CD14-positive monocyte (primary cell): Measurements from ENCODE around the gene PDE11A. TPM values are rescaled to one million over a fixed set of nuclear protein-coding genes. Genes with fewer than 3 reads are reported as not detected.

Experiments used
- DNase-seq, 3 donors: peaks; one replicate each; pipeline ENCODE4 v3.0.0-alpha.2; 2011 to 2022
- H2AFZ ChIP-seq: 2 replicates; pipeline ENCODE4 v1.6.0; 2012; ENCODE audit warnings: mild to moderate bottlenecking, low read depth, low read length, inconsistent platforms; ENCODE audit not compliant: insufficient read depth, poor library complexity, severe bottlenecking
- H3K27ac ChIP-seq, 2 donors: 1 replicate in 1 of 2; 2 replicates in 1 of 2; pipeline ENCODE4 v1.5.1; 2012 to 2013; ENCODE audit warnings: low read length in 2 of 2, control low read depth in 1 of 2, inconsistent platforms in 1 of 2, low read depth in 1 of 2, mild to moderate bottlenecking in 1 of 2
- H3K27me3 ChIP-seq, 2 donors: one replicate each; pipeline versions ENCODE4 v1.6.0 to v1.6.1; 2011 to 2013; ENCODE audit warnings: low read length in 2 of 2; ENCODE audit not compliant: control insufficient read depth in 2 of 2, insufficient read depth in 2 of 2
- H3K36me3 ChIP-seq, 2 donors: replicated peaks in 1 of 2; 1 replicate in 1 of 2; 2 replicates in 1 of 2; pipeline versions ENCODE4 v1.5.1 to v1.6.1; 2012 to 2013; ENCODE audit warnings: low read length in 2 of 2, control low read depth in 1 of 2, inconsistent platforms in 1 of 2, mild to moderate bottlenecking in 1 of 2; ENCODE audit not compliant: insufficient read depth in 2 of 2, control insufficient read depth in 1 of 2
- H3K4me1 ChIP-seq, 2 donors: 1 replicate in 1 of 2; 2 replicates in 1 of 2; pipeline versions ENCODE4 v1.5.1 to v1.6.1; 2012 to 2013; ENCODE audit warnings: low read length in 2 of 2, control low read depth in 1 of 2, inconsistent platforms in 1 of 2, mild to moderate bottlenecking in 1 of 2, moderate library complexity in 1 of 2; ENCODE audit not compliant: insufficient read depth in 2 of 2, control insufficient read depth in 1 of 2
- H3K4me2 ChIP-seq: replicated peaks from 2 replicates; pipeline ENCODE3; 2012; ENCODE audit warnings: low read length, moderate library complexity, mild to moderate bottlenecking; ENCODE audit not compliant: poor library complexity, severe bottlenecking; ENCODE audit errors: extremely low read depth
- H3K4me3 ChIP-seq, 3 experiments: fragments of 200-600 bp in 1 of 3; sonication (generic) in 1 of 3; replicated peaks in 1 of 3; 1 replicate in 2 of 3; 2 replicates in 1 of 3; pipeline ENCODE4 v1.5.1; 2011 to 2013; ENCODE audit warnings: low read length in 3 of 3, mild to moderate bottlenecking in 3 of 3, control low read depth in 2 of 3, low read depth in 2 of 3, inconsistent platforms in 1 of 3, moderate library complexity in 1 of 3
- H3K79me2 ChIP-seq: 2 replicates; pipeline ENCODE4 v1.6.0; 2012; ENCODE audit warnings: mild to moderate bottlenecking, control low read depth, inconsistent platforms, low read length, moderate library complexity; ENCODE audit not compliant: insufficient read depth
- H3K9ac ChIP-seq: 2 replicates; pipeline ENCODE4 v1.6.0; 2017; ENCODE audit warnings: low read length, mild to moderate bottlenecking; ENCODE audit not compliant: insufficient read depth, poor library complexity, severe bottlenecking
- H3K9me3 ChIP-seq, 2 donors: replicated peaks in 1 of 2; 1 replicate in 1 of 2; 2 replicates in 1 of 2; pipeline versions ENCODE4 v1.5.1 to v1.6.1; 2012 to 2013; ENCODE audit warnings: low read length in 2 of 2, control low read depth in 1 of 2; ENCODE audit not compliant: control insufficient read depth in 1 of 2, insufficient read depth in 1 of 2
- H4K20me1 ChIP-seq: 2 replicates; pipeline ENCODE4 v1.6.0; 2012; ENCODE audit warnings: mild to moderate bottlenecking, low read length, control low read depth, moderate library complexity; ENCODE audit not compliant: insufficient read depth
- H3K27ac Mint-ChIP-seq, 7 donors: one replicate each; pipeline ENCODE4 v1.8.0; 2020; ENCODE audit warnings: mild to moderate bottlenecking in 7 of 7, mixed read lengths in 7 of 7, moderate library complexity in 6 of 7, inconsistent platforms in 2 of 7
- H3K27me3 Mint-ChIP-seq, 3 donors: one replicate each; pipeline ENCODE4 v1.8.0; 2021 to 2022; ENCODE audit warnings: low read depth in 3 of 3, mild to moderate bottlenecking in 3 of 3, mixed read lengths in 3 of 3, moderate library complexity in 3 of 3, inconsistent platforms in 1 of 3
- H3K36me3 Mint-ChIP-seq, 2 donors: one replicate each; pipeline ENCODE4 v1.8.0; 2020; ENCODE audit warnings: mixed read lengths in 2 of 2, inconsistent platforms in 1 of 2, mild to moderate bottlenecking in 1 of 2
- H3K4me1 Mint-ChIP-seq: one replicate; pipeline ENCODE4 v1.8.0; 2020; ENCODE audit warnings: mild to moderate bottlenecking, mixed read lengths
- H3K4me3 Mint-ChIP-seq, 2 donors: one replicate each; pipeline ENCODE4 v1.8.0; 2020; ENCODE audit warnings: mild to moderate bottlenecking in 2 of 2, mixed read lengths in 2 of 2, moderate library complexity in 1 of 2
- H3K9me3 Mint-ChIP-seq, 7 donors: one replicate each; pipeline ENCODE4 v1.8.0; 2020 to 2022; ENCODE audit warnings: mixed read lengths in 7 of 7, mild to moderate bottlenecking in 6 of 7, moderate library complexity in 6 of 7, inconsistent platforms in 2 of 7
- CTCF ChIP-seq: fragments of 200-600 bp; IDR thresholded peaks from one replicate; pipeline ENCODE4 v1.8.0; 2022; ENCODE audit warnings: antibody characterized with exemption, mild to moderate bottlenecking
- WGBS: methylation state at CpG from one replicate; pipeline ENCODE4 v1.1.5; 2013; ENCODE audit warnings: missing lambda C conversion rate; ENCODE audit not compliant: insufficient coverage; 5-methylcytosine and 5-hydroxymethylcytosine counted together
- intact Hi-C, 2 donors: fragments of 100-400 bp; cut with micrococcal nuclease; formaldehyde crosslinking; loops; one replicate each; pipeline versions ENCODE4 v1.15.0 to v1.15.1; 2023
- polyA plus RNA-seq, 3 donors: library from polyadenylated mRNA; depleted of rRNA in 1 of 3; unstranded in 2 of 3; stranded (reverse) in 1 of 3; fragments of 300-500 nt in 2 of 3; fragments of >200 nt in 1 of 3; fragmentation: Illumina TruSeq in 2 of 3; gene quantifications; 1 replicate in 2 of 3; 2 replicates in 1 of 3; pipeline ENCODE4 v1.2.3, GENCODE V29; 2012 to 2021

Gene PDE11A
- polyA plus RNA-seq, 3 donors: not detected

- H3K27ac Mint-ChIP-seq: peak overlapping the region in 1 of 7 donors; percentile 38
- no peak overlapping the region for H3K4me2 ChIP-seq
Observed at GRCh38 chr2:177683661-177684069, 388.9 kb downstream of the PDE11A start.

GRCh38 chr2:177682836-177683660 is 389.5 kb downstream of the PDE11A start:
- intact Hi-C loops: no loop called here
- Histone ChIP-seq H3K4me2 (no peak overlapping the region), H3K9me3 (no peaks in the 10 kb centered on the region), H3K27ac (no peak overlapping the region), H3K4me3 (no peak overlapping the region), H3K79me2 (no peaks in the 10 kb centered on the region), H3K9ac (no peak overlapping the region), H3K27me3 (no peaks in the 10 kb centered on the region), H3K36me3 (no peaks in the 10 kb centered on the region), H3K4me1 (no peaks in the 10 kb centered on the region), H2AFZ (no peak overlapping the region), H4K20me1 (no peaks in the 10 kb centered on the region)
- 100% methylated on average over 5 of the region's 9 CpGs for WGBS
- DNase-seq: no peak
- no peaks in the 10 kb centered on the region for H3K4me1 Mint-ChIP-seq
- no peak overlapping the region for H3K4me3 Mint-ChIP-seq
- peaks cover 0 to 3% (median 0%) of the 10 kb centered on the region in 3 donors for H3K27me3 Mint-ChIP-seq
- no peaks in the 10 kb centered on the region for H3K9me3 Mint-ChIP-seq
- H3K27ac Mint-ChIP-seq: no peak overlapping the region
- no peaks in the 10 kb centered on the region for H3K36me3 Mint-ChIP-seq
- TF ChIP-seq CTCF: no peak

More at GRCh38 chr2:177683661-177684069, 388.9 kb downstream of the PDE11A start:
- no peaks in the 10 kb centered on the region for H3K36me3 ChIP-seq
- H3K9me3 Mint-ChIP-seq: no peaks in the 10 kb centered on the region
- intact Hi-C loops: no loop called here
- no peak for TF ChIP-seq CTCF
- H3K4me3 Mint-ChIP-seq: no peak overlapping the region
- no peaks in the 10 kb centered on the region for H4K20me1 ChIP-seq
- no CpG with 5 or more reads among the region's 2 CpGs for WGBS
- H3K27ac ChIP-seq: no peak overlapping the region
- no peaks in the 10 kb centered on the region for H3K36me3 Mint-ChIP-seq
- no peak for DNase-seq
- H3K4me3 ChIP-seq: no peak overlapping the region
- H3K27me3 ChIP-seq: no peaks in the 10 kb centered on the region
- H3K4me1 Mint-ChIP-seq: no peaks in the 10 kb centered on the region
- no peak overlapping the region for H2AFZ ChIP-seq
- no peaks in the 10 kb centered on the region for H3K4me1 ChIP-seq
- no peaks in the 10 kb centered on the region for H3K9me3 ChIP-seq
- no peaks in the 10 kb centered on the region for H3K79me2 ChIP-seq
- H3K27me3 Mint-ChIP-seq: peaks cover 0 to 3% (median 0%) of the 10 kb centered on the region in 3 donors
- H3K9ac ChIP-seq: no peak overlapping the region
